ENCODE measurements around the gene FSTL1. TPM values are rescaled to one million over a fixed set of nuclear protein-coding genes. Genes with fewer than 3 reads are reported as not detected.

The FSTL1 gene
- total RNA-seq, 1 donor: 2,074 TPM

- no peak for TF ChIP-seq CTCF (IDR thresholded peaks at IDR 0.05; ENCODE audit: extremely low read depth, low read depth, low read length)
- Histone ChIP-seq H3K27ac (ENCODE audit: low read depth, low read length) (peak overlapping the region; percentile 17), H3K4me1 (ENCODE audit: insufficient read depth, low read length) (no peaks in the 10 kb centered on the region), H2AFZ (ENCODE audit: low read length) (no peak overlapping the region), H3K9me3 (ENCODE audit: low read depth, low read length) (no peaks in the 10 kb centered on the region), H3K79me2 (ENCODE audit: insufficient read depth, low read length) (peaks cover 18% of the 10 kb centered on the region), H4K20me1 (ENCODE audit: insufficient read depth, low read length) (peaks cover 41% of the 10 kb centered on the region), H3K36me3 (ENCODE audit: insufficient read depth, low read length) (peaks cover 84% of the 10 kb centered on the region), H3K27me3 (ENCODE audit: insufficient read depth, low read length) (no peaks in the 10 kb centered on the region), H3K4me2 (ENCODE audit: insufficient read depth, low read length) (no peak overlapping the region), H3K4me3 (ENCODE audit: insufficient read depth, low read length) (no peak overlapping the region)
- no peak for DNase-seq (ENCODE audit: insufficient read length, low spot score, missing footprints)
Observed at GRCh38 chr3:120410116-120410515, 40.7 kb downstream of the FSTL1 start.

DNA sequence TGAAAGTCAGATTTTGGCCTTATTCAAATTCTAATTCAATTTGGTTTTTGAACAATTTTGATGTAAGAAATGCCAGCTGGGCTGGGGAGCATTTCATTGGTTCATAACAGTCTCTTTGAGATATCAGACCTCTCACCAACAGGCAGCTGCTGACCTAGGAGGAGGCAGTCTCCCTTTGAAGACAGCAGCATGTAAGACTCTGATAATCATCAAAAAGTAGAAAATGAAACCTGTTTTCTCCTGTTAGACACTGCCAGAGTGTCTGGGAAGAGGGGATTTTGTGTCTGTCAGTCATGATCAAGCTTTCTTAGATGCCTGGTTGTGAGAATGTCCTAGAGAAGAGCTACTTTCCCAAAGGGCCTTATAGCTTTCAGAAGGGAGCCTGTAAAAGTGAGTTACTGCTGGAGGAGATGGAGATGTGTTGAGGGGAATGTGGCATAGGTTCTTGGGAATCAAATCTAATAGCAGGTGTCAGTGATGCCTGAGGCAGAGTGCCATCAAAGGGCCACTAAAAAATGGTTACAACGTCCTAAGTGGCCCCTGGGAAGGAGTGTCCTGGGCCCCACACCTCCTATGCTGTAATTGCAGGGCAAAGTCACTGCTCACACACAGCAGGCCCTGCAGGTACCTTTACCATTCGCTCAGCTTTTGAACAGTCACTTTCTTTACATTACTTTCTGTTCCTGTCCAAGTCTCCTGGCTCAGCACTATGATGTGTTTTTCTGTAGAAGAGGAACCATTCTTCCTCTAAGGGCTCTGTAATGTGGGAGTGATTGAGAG, 43.1 kb downstream of the FSTL1 start:
- Histone ChIP-seq H3K27ac (ENCODE audit: low read depth, low read length) (no peak overlapping the region), H3K36me3 (ENCODE audit: insufficient read depth, low read length) (peaks cover 100% of the 10 kb centered on the region), H4K20me1 (ENCODE audit: insufficient read depth, low read length) (peaks cover 47% of the 10 kb centered on the region), H2AFZ (ENCODE audit: low read length) (no peak overlapping the region), H3K79me2 (ENCODE audit: insufficient read depth, low read length) (peaks cover 12% of the 10 kb centered on the region), H3K4me1 (ENCODE audit: insufficient read depth, low read length) (peaks cover 4% of the 10 kb centered on the region), H3K9me3 (ENCODE audit: low read depth, low read length) (no peaks in the 10 kb centered on the region), H3K4me2 (ENCODE audit: insufficient read depth, low read length) (no peak overlapping the region), H3K27me3 (ENCODE audit: insufficient read depth, low read length) (no peaks in the 10 kb centered on the region), H3K4me3 (ENCODE audit: insufficient read depth, low read length) (no peak overlapping the region)
- no peak for TF ChIP-seq CTCF (IDR thresholded peaks at IDR 0.05; ENCODE audit: extremely low read depth, low read depth, low read length)
- DNase-seq (ENCODE audit: insufficient read length, low spot score, missing footprints): no peak

GRCh38 chr3:120404876-120405275, 45.9 kb downstream of the FSTL1 start:
- no peaks in the 10 kb centered on the region for H3K27me3 ChIP-seq (ENCODE audit: insufficient read depth, low read length)
- no peaks in the 10 kb centered on the region for H3K9me3 ChIP-seq (ENCODE audit: low read depth, low read length)
- H2AFZ ChIP-seq (ENCODE audit: low read length): no peak overlapping the region

More at GRCh38 chr3:120404876-120405275, 45.9 kb downstream of the FSTL1 start:
- Histone ChIP-seq H3K36me3 (ENCODE audit: insufficient read depth, low read length) (peaks cover 100% of the 10 kb centered on the region), H3K4me3 (ENCODE audit: insufficient read depth, low read length) (no peak overlapping the region), H3K4me2 (ENCODE audit: insufficient read depth, low read length) (no peak overlapping the region), H3K4me1 (ENCODE audit: insufficient read depth, low read length) (peaks cover 4% of the 10 kb centered on the region), H3K27ac (ENCODE audit: low read depth, low read length) (peak overlapping the region; percentile 32), H4K20me1 (ENCODE audit: insufficient read depth, low read length) (peaks cover 44% of the 10 kb centered on the region), H3K79me2 (ENCODE audit: insufficient read depth, low read length) (peaks cover 4% of the 10 kb centered on the region)
- no peak for DNase-seq (ENCODE audit: insufficient read length, low spot score, missing footprints)
- TF ChIP-seq CTCF (IDR thresholded peaks at IDR 0.05; ENCODE audit: extremely low read depth, low read depth, low read length): no peak

Data from osteoblast (primary cell).